AML-193 (cell line): ENCODE results near the gene PSRC1.
A peak's percentile ranks its signal among the peaks of the same experiment; 100 is the strongest.

Source experiments
- DNase-seq, 2 experiments: peaks; one replicate each; lab custom pipeline; 2025; lab: John Stamatoyannopoulos, UW

Gene PSRC1

DNA sequence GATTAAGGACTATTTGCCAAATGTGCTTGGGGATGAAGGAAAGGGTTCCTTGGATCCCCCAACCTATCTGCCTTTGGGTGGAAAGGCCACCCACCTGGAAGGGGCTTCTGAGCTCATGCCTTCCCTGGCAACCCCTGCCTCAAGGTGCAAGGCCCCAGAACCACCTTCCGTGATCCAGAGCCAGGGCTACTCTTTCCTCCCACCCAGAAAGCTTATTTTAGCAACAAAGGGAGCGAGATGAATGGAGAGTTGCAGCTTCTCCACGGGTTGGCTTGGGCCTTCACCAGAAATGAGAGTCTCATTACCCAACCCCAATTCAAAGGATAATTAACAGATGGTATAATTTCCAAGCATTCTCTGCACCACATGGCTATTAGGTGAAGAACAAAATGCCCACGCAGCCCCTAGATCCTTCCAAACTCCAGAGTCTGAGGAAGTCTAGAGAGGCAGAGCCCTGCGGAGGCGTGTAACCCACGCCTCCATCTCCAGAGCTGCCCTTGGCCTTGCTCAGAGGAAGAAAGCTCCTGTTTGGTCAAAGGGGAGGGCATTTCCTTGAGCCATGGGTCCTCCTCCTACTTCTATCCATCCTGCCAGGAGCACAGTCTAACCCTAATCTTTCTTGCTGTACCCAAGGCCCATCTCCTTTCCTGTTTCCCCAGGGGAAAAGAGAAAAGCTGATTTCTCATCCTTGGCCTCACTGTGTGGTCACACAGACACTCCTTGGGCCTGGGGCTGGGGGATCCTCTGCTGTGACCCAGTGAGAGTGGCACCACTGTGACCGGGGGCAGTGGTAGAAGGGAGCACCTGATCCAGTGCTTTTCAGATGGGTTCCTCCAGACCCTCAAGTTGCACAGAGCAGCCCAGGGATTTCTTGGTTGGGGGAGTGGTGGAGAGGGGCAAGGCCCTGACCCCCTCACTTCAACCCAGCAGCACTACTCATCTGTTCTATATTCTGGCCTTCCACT, 35.3 kb downstream of the PSRC1 start:
- no peak for DNase-seq

DNA sequence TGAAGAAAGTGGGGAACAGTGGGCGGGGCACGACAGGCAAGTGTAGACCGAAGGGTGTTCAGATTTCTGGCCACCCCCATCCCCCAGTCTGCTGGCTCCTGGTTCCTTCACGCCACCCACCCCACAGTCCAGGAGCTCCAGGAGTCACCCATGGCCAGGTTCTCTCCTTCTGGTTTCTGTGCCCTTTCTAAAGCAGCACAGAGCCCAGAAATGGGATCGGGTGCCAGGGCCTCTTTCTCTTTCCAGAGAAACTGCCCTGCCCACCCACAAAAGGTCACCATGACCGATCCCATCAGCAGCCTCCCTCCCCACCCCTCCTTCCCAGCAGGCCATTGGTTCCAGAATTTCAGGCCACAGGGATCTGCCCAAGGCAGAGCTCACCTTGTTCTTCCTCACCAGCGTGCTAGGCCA, 36.8 kb downstream of the PSRC1 start:
- DNase-seq: no peak

DNA sequence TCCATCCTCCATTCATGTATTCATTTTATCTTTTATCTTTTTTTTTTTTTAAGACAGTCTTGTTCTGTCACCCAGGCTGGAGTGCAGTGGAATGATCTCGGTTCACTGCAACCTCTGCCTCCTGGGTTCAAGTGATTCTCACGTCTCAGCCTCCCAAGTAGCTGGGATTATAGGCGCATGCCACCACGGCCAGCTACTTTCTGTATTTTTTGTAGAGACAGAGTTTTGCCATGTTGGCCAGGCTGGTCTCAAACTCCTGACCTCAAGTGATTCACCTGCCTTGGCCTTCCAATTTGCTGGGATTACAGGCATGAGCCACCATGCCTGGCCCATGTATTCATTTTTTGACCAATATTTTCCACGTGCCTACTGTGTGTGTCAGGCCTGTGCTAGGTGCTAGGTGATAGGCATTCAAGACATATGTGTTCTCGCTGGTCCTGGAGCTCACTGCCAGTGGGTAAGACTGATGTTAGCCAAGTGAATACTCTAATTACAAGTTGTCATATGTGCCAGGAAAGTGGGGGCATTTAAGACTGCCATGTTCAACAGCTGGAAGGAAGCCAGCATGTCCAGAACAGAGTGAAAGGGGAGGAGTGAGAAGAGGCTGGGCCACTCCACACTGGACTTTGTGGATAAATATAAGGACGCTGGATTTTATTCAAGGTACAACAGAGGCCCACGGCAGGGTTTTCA, 38.9 kb downstream of the PSRC1 start:
- DNase-seq: no peak

DNA sequence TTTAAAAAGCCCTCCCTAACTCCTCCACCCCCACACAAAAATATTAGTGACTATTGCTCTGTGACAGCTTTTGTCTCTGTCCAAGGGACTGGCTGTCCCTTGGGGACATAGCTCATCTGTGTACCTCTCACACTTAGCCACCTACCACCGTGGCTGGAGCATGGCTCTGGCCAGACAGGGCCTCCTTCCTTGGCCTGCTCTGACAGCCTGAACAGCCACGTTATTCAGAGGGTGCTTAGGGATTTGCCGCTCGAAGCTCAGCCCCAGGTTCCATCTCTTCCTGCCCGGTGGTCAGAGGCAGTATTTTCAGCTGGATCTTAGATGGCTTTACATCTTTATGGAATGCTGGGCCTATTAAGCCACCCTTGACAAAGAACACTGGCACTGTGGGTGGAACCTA, 39.7 kb downstream of the PSRC1 start:
- no peak for DNase-seq

DNA sequence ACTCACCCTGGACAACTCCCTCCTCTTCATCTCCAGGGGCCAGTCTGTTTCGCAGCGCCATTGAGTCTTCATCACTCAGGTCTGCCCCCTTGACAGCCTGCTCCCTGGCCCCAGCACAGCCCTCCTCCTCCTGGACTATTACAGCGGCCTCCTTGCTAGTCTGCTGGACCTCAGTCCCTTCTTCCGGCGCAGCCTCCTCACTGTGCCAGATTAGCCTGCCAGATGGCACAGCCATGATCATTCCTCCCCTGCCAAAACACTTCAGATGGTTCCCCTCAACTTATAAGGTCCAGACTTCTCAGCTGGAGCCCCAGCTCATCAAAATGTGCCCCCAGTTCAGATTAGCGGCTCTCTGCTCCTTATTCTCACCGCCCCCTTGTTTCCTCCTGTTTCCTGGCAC, 40.6 kb downstream of the PSRC1 start:
- no peak for DNase-seq

DNA sequence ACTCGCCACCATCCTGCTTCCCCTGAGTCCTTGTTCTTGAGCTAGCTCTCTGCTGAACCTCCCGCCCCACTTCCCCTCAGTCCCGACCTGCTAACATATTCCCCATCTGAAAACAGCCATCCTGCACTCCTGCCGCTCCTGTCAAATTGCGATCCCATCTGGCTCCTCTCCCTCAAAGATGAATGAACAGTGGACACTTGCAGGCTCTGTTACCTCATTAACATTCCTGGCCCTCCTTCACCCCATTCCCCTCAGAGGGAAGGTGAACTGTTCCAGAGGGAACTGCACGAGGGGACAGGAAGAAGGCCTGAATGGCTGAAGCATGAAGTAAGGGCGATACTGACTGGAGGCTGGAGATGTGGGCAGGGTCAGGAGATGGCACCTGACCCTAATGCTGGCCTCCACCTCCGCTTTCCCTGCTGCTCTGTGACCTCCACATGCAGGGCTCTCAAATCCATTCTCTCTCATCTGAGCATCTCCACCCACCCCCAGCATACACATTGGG, 41.1 kb downstream of the PSRC1 start:
- no peak for DNase-seq

DNA sequence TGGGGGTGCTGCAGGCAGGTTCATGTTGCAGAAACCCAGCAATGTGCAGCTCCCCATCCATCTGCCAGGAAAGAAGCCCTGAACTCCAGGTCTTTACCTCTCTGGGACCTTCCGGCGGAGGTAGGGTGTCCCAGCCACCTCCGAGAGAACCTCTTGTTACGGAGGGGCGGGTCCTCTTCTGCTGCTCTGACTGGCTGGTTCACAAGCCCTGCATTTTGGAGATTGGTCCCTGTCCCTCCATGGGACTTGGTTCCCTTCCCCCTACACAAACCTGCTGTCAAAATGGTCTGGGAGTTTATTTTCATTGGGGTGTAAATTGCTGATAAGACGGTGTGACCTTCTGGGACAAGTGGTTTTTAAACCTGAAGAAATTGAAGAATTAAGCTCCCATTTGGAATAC, 41.6 kb downstream of the PSRC1 start:
- DNase-seq: no peak

DNA sequence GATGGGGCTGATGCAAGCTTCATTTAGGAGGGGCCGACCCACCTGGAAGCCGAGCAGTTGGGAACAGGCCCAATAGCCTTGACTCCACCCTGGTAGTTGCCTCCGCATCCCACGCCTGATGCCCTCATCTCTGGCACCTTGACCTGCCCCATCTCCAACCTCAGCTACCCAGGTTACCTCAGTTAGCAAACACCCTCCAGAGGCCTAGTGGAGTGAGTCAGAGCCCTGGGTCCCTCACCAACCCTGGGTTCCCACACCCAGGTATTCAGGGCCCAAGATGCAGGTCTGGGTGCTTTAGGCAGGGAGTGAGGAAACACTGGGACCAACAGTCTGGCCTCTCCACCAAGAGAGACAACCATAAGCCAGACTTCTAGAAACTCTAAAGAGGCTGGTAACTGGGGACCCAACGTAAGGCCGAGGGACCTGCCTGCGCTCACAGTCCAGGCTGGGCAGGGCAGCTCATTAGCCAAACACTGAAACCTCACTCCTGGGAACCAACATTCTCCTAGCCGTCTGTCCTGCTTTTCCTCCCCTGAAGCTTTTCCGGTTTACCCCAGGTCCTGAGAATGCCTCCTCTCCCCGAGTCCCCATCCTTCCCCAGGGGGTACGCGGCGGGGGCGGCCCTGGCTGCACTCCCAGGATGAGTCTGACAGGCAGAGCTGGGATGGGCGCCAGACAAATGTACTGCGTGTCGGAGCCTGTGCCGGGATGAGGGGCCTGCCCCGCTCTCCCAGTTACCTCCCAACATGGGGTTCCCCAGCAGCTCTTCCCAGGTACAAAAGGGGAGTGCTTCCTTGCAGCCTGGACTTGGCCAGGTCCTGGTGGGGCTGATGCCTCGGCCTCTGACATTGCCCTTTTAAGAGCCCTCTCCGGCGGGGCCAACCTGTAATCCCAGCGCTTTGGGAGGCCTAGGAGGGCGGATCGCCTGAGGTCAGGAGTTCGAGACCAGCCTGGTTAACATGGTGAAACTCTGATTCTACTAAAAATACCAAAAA, 42.5 kb downstream of the PSRC1 start:
- no peak for DNase-seq

DNA sequence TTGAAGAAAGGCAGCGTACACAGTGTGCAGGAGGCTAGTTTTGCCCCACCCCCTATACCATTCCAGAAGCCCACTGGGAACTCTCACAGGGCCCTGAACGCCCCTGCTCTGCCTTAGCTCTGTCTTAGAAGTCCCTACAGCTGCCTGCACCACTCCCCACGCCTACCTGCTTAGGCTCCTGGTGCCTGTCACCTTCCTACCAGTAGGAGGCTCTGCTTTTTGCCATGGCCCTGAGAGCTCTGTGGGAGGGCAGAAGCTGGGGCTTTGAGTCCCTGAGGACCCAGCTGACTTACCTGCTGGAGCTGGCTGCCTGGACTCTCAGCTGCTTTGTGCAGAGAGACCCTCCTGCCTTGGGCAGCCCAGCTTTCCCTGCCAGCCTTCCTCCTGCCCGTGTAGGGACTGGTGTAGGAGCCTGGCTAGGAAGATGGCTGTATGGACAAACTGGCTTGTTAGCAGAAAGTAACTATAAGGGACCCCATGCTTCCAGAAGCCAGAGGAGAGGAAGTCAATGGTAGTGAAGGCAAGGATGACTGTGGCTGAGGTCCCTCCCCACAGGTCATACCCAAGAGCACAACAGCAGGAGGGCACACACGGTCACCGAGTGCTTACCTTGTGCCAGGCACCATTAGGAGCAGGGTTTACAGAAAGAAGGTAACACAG, 43.4 kb downstream of the PSRC1 start:
- peak; percentile 6 to 26 for DNase-seq

DNA sequence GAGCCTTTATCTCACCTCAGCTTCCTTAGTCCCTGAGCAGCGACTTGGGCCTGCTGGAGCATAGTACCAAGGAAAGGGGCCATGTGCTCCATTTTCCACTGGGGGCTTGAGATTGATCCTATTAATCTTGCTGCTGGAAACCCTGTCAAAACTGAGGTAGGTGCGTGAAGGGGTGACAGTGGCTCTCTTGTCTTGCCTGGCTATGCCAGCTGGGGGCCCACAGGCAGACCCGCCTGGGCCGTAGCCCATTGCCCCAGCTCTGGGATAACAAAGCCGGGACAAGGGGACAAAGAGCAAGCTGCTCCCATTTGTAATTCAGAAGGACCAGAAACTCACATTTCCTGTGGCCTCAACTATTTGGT, 43.9 kb downstream of the PSRC1 start:
- DNase-seq: no peak

DNA sequence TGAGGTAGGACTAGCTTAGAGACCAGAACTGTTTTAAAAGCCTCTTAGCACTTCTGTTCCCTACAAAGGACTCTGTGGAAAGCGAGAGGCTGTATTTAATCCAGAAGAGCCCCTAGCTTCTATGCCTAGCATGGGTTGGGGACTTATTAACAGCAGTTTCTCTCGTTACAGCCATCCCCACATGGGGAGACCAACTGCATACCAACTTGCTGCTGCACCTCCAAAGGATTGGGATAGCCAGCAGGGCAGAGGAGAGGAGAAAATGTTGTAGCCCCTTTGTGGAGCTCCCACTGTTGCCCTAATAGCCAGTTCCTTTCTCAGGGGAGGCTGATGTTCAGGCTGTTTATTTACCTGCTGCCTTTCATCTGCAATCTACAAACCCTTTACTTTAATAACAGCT, 44.6 kb downstream of the PSRC1 start:
- no peak for DNase-seq

DNA sequence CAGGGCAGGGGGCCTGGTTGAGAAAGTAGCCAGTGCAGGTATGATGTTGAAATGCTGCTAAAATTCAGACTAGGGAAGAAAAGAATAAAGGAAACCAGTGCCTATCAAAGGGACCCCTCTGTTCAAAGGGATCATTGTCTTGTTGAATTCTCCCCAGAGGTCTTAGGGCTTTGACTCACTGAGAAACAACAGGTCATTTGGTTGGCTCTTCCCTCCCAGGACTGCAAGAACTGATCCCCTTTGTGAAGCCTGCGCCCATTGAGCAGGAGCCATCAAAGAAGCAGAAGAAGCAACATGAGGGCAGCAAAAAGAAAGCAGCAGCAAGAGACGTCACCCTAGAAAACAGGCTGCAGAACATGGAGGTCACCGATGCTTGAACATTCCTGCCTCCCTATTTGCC, 45.4 kb downstream of the PSRC1 start:
- no peak for DNase-seq

DNA sequence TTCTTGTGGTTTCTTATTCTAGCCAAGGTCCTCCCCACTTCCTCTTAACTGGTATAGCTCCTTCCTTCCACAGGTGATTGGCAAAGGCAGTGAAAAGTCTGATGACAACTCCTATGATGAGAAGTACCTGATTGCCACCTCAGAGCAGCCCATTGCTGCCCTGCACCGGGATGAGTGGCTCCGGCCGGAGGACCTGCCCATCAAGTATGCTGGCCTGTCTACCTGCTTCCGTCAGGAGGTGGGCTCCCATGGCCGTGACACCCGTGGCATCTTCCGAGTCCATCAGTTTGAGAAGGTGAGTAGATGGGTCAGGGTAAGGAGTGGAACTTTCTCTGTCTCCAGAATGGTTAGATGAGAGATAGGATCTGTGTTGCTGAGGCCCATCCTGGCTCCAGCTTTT, 47.8 kb downstream of the PSRC1 start:
- DNase-seq: no peak

DNA sequence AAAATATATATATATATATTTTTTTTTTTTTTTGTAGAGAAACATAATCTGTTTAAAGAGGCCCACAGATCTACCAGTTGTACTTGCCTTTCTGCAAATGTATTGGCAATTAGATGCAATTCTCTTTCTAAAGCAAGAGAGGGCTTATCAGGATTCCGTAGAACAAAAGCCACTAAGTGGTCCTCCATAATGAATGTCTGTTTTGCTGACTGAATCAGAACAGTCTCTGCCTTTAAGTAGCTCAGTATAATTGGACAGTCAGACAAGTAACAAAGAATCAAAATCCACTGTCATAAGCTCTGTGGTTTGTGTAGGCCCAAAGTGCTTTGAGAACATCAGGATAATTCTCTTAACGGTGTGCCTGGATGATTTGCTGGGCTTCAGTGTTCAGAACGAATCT, 51.9 kb downstream of the PSRC1 start:
- DNase-seq: no peak
